Skeletal muscle tissue (tissue), 4 donors: Measurements from ENCODE around the gene VANGL1. TPM values are rescaled to one million over a fixed set of nuclear protein-coding genes. Genes with fewer than 3 reads are reported as not detected.

ENCODE experiments used
- H3K27ac ChIP-seq: one replicate; pipeline ENCODE4 v1.7.0; 2013; ENCODE audit warnings: mild to moderate bottlenecking, low read depth, low read length, inconsistent platforms
- H3K27me3 ChIP-seq, 3 donors: one replicate each; pipeline ENCODE4 v1.7.0; 2013; ENCODE audit warnings: low read length in 3 of 3; ENCODE audit not compliant: control insufficient read depth in 3 of 3, insufficient read depth in 3 of 3
- H3K36me3 ChIP-seq, 3 donors: one replicate each; pipeline ENCODE4 v1.7.0; 2013; ENCODE audit warnings: low read length in 3 of 3; ENCODE audit not compliant: control insufficient read depth in 3 of 3, insufficient read depth in 3 of 3
- H3K4me1 ChIP-seq, 3 donors: one replicate each; pipeline ENCODE4 v1.7.0; 2013; ENCODE audit warnings: low read length in 3 of 3, mild to moderate bottlenecking in 3 of 3; ENCODE audit not compliant: control insufficient read depth in 3 of 3, insufficient read depth in 3 of 3
- H3K4me3 ChIP-seq, 3 donors: one replicate each; pipeline ENCODE4 v1.7.0; 2013; ENCODE audit warnings: low read length in 3 of 3
- H3K9ac ChIP-seq, 3 donors: one replicate each; pipeline ENCODE4 v1.7.0; 2013; ENCODE audit warnings: low read length in 3 of 3, mild to moderate bottlenecking in 3 of 3, moderate library complexity in 2 of 3, low read depth in 1 of 3
- H3K9me3 ChIP-seq, 3 donors: one replicate each; pipeline ENCODE4 v1.7.0; 2013; ENCODE audit warnings: low read length in 3 of 3; ENCODE audit not compliant: control insufficient read depth in 3 of 3
- total RNA-seq: library from RNA; depleted of rRNA; stranded (reverse); fragments of >200 nt; gene quantifications from one replicate; pipeline ENCODE4 v1.2.3, GENCODE V29; 2014
- donor health status: Osteomylitis.

Gene VANGL1
- total RNA-seq, 1 donor from 2014 or later: 4.2 TPM

GRCh38 chr1:115642168-115643072, 650 bp downstream of the VANGL1 start:
- Histone ChIP-seq H3K4me3 (peak overlapping the region; percentile 76 to 80 (median 77)), H3K9ac (peak overlapping the region; percentile 43 to 82 (median 51)), H3K27ac (no peak overlapping the region), H3K27me3 (no peaks in the 10 kb centered on the region), H3K9me3 (no peaks in the 10 kb centered on the region), H3K4me1 (peaks cover 3 to 6% (median 6%) of the 10 kb centered on the region in 3 donors), H3K36me3 (no peaks in the 10 kb centered on the region)

DNA sequence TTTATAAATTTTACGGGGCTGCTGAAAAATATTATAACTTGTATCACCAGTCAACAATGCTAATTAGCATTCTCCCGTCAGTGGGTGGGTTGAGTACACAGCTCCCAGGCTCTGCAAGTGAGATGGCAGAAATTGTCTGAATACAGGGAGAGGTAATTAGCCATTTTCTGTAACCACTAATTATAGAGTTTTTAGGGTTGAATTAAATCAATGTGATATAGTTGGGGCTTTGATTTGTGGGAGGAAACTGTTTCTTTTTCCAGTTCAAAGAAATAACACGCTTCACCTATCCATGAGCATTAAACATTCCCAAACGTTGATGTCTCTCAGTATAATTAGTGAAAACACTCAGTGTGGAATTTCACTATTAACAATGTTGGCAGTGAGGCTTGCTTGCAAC, 1.5 kb downstream of the VANGL1 start:
- Histone ChIP-seq H3K27ac (no peak overlapping the region), H3K9me3 (no peaks in the 10 kb centered on the region), H3K9ac (peak overlapping the region in 1 of 3 donors; percentile 43), H3K36me3 (no peaks in the 10 kb centered on the region), H3K4me3 (peak overlapping the region in 2 of 3 donors; percentile 76 to 77), H3K4me1 (peaks cover 3 to 6% (median 6%) of the 10 kb centered on the region in 3 donors), H3K27me3 (no peaks in the 10 kb centered on the region)

- no peaks in the 10 kb centered on the region for H3K27me3 ChIP-seq
- H3K27ac ChIP-seq: no peak overlapping the region
- peaks cover 3 to 6% (median 6%) of the 10 kb centered on the region in 3 donors for H3K4me1 ChIP-seq
- H3K9ac ChIP-seq: no peak overlapping the region
- no peaks in the 10 kb centered on the region for H3K36me3 ChIP-seq
- no peak overlapping the region for H3K4me3 ChIP-seq
- H3K9me3 ChIP-seq: no peaks in the 10 kb centered on the region
Observed at GRCh38 chr1:115643666-115644065, 1.9 kb downstream of the VANGL1 start.

DNA sequence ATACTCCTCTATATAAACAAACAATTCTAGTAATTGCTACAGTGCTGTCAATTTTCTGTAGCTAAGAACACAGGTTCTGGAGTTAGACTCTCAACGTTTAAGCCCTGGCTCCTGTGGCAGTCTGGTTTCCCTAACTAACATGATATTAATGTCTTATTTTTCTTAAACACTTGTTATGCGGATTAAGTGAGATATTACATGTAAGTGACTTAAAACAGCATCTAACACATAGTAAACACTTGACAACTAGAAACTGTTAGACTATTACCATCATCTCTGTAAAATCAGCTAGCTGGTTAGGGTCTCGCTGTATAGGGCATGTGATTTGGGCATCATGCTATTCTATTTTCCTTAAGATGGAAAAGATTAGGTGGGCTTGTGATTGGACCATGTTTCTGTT, 2.3 kb downstream of the VANGL1 start:
- H3K9me3 ChIP-seq: no peaks in the 10 kb centered on the region
- no peaks in the 10 kb centered on the region for H3K27me3 ChIP-seq
- no peak overlapping the region for H3K4me3 ChIP-seq
- no peak overlapping the region for H3K9ac ChIP-seq
- H3K27ac ChIP-seq: no peak overlapping the region
- H3K36me3 ChIP-seq: no peaks in the 10 kb centered on the region
- peaks cover 3 to 6% (median 6%) of the 10 kb centered on the region in 3 donors for H3K4me1 ChIP-seq

DNA sequence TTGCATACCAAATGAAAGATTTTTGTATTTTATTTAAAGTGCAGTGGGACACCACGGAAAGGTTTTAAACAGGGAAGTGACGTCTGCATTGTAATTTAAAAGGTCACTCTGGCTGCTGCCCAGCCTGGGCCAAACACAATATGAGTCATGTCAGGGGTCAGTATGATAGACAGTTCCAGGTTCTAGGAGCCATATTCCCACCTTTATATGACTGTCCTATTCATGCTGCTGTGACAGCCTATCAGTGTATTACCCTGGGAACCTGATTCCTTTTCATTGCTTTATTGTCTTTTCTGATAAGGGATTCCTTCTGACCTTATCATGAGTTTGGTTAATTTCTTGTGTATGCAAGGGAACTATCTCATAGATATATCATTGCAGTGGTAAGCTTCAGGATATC, 5.3 kb downstream of the VANGL1 start:
- Histone ChIP-seq H3K9ac (no peak overlapping the region), H3K27me3 (no peaks in the 10 kb centered on the region), H3K36me3 (peaks cover 0 to 2% (median 0%) of the 10 kb centered on the region in 3 donors), H3K4me3 (no peak overlapping the region), H3K9me3 (no peaks in the 10 kb centered on the region), H3K4me1 (peaks cover 3 to 6% (median 6%) of the 10 kb centered on the region in 3 donors), H3K27ac (no peak overlapping the region)

- no peaks in the 10 kb centered on the region for H3K27me3 ChIP-seq
- H3K4me1 ChIP-seq: peaks cover 3 to 6% (median 6%) of the 10 kb centered on the region in 3 donors
- no peak overlapping the region for H3K27ac ChIP-seq
- H3K9me3 ChIP-seq: no peaks in the 10 kb centered on the region
- H3K36me3 ChIP-seq: peaks cover 0 to 2% (median 0%) of the 10 kb centered on the region in 3 donors
- H3K9ac ChIP-seq: no peak overlapping the region
- H3K4me3 ChIP-seq: no peak overlapping the region
Observed at GRCh38 chr1:115647507-115647906, 5.7 kb downstream of the VANGL1 start.

DNA sequence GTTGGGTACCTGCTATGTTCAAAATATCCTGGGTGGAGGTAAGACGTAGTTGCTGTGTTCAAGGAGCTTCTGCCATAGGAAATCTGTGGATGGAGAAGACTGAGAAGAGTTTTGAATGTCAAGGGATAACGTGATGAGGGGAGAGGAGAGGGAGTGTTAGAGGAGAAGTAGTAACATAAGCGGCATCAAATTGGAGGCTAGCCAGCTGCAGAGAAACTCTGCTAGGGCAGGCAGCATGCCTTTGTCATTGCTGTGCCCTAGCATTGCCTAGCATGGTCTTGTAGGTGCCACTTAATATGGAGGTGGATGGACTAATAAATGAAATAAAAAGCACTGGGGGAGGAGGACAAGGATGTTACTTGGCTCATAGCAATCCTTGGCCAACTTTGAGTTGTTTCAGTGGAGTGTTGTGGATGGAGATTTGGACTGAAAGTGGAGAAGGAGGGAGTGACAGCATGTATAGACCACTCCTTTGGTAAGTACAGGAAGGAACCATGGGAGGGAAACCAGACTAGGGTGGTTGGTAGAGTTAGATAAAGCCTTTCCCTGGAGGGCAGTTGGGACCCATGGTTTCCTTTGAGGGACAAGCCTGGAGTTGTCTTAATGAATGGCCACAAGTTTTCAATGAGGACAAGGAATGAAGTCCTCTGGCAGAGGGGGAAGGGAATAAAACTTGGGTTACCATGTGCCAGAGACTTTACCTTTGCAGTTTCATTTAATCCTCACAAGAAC, 6.3 kb downstream of the VANGL1 start:
- H3K9ac ChIP-seq: no peak overlapping the region
- no peak overlapping the region for H3K4me3 ChIP-seq
- peaks cover 0 to 2% (median 0%) of the 10 kb centered on the region in 3 donors for H3K36me3 ChIP-seq
- no peaks in the 10 kb centered on the region for H3K9me3 ChIP-seq
- H3K27ac ChIP-seq: no peak overlapping the region
- peaks cover 0 to under 1% (median under 1%) of the 10 kb centered on the region in 3 donors for H3K4me1 ChIP-seq
- H3K27me3 ChIP-seq: no peaks in the 10 kb centered on the region

DNA sequence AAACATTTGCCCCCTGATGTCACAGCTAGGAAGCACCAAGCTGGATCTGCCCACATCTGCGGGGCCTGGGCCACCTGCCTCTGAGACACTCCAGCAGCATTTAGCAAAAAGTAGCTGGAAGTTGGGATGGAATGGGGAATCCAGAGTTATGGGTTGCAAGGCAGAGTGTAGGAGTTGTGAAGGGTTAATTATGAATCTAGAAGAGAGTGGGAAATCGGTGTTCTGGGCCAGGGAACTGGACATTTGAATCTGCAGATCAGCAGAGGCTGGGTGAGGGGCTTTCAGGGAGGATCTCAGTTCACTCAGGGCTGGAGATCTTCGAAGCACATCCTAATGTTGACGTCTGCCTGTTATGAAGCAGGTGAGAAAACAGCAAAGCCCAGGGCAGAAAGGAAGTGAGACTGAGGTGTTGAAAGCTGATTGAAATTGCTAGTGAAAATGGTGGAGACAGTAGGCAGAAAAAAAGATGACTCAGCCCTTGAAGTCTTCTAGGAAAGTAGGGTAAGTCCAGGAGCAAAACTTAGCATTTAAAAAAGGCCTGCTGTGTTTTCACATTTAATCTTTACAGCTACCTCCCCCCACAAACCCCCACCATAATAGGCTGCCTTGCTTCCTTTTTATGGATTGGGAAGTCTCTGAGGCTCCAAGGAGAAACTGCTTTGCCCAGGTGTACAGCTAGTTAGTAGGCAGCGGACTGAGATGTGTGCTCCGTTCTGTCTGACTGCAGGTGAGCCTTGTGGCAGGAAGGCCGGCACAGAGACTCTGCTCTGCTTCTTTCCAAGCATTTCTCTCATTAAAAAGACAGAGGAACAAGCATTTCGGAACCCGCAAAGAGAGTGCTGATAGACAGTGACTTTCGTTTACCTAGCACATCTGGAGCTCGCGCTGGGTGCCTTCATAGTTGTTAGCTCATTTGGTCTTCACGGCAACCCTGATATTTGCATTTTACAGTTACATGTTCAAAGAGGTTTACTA, 7.2 kb downstream of the VANGL1 start:
- Histone ChIP-seq H3K36me3 (peaks cover 0 to 3% (median 2%) of the 10 kb centered on the region in 3 donors), H3K27ac (no peak overlapping the region), H3K9ac (no peak overlapping the region), H3K9me3 (no peaks in the 10 kb centered on the region), H3K27me3 (no peaks in the 10 kb centered on the region), H3K4me3 (no peak overlapping the region), H3K4me1 (peaks cover 0 to 2% (median 0%) of the 10 kb centered on the region in 3 donors)

GRCh38 chr1:115649964-115650363, 8.2 kb downstream of the VANGL1 start:
- Histone ChIP-seq H3K36me3 (peaks cover 0 to 3% (median 2%) of the 10 kb centered on the region in 3 donors), H3K4me3 (no peak overlapping the region), H3K9me3 (no peaks in the 10 kb centered on the region), H3K27ac (no peak overlapping the region), H3K9ac (no peak overlapping the region), H3K4me1 (peaks cover 0 to 9% (median 0%) of the 10 kb centered on the region in 3 donors), H3K27me3 (no peaks in the 10 kb centered on the region)
